K562 (cell line): ENCODE results near the gene KRI1. TPM values are rescaled to one million over a fixed set of nuclear protein-coding genes. Genes with fewer than 3 reads are reported as not detected.
A peak's percentile ranks its signal among the peaks of the same experiment; 100 is the strongest.

Experiments used
- CBX1 ChIP-seq: sonication (generic); IDR thresholded peaks from 2 replicates; pipeline ENCODE4 v1.6.1; 2016; ENCODE audit warnings: antibody characterized with exemption, low read depth, mild to moderate bottlenecking
- CBX2 ChIP-seq: fragments of 200-600 bp; sonication (generic); IDR thresholded peaks from one replicate; pipeline ENCODE4 v1.6.1; 2012; ENCODE audit warnings: mild to moderate bottlenecking, low read length, inconsistent platforms; ENCODE audit not compliant: insufficient read depth, poor library complexity, severe bottlenecking
- CBX5 ChIP-seq: IDR thresholded peaks from 2 replicates; pipeline ENCODE4 v1.6.1; 2014; ENCODE audit warnings: low read depth, borderline replicate concordance
- EP300 ChIP-seq: IDR thresholded peaks from 2 replicates; pipeline ENCODE4 v1.6.1; 2012; ENCODE audit warnings: low read length, improper control_type of control experiment
- FOXJ2 ChIP-seq: fragments of 200-800 bp; sonication (Bioruptor generic); IDR thresholded peaks from 2 replicates; pipeline ENCODE4 v1.6.1; 2016; ENCODE audit warnings: missing genetic modification characterization, missing compliant biosample characterization
- HDAC1 ChIP-seq, 2 experiments: fragments of 450-650 bp; IDR thresholded peaks; 2 replicates each; pipeline ENCODE4 v1.6.1; 2016 to 2017; ENCODE audit warnings: inconsistent platforms in 1 of 2, mild to moderate bottlenecking in 1 of 2, moderate library complexity in 1 of 2
- HNRNPK ChIP-seq: fragments of 200-400 bp; formaldehyde crosslinking; IDR thresholded peaks from one replicate; pipeline ENCODE4 v1.6.1; 2018; ENCODE audit warnings: mild to moderate bottlenecking, low read depth, low read length; ENCODE audit not compliant: poor library complexity, severe bottlenecking
- KAT2B ChIP-seq: IDR thresholded peaks from one replicate; pipeline ENCODE4 v1.6.1; 2012; ENCODE audit warnings: low read depth, mild to moderate bottlenecking, control low read depth, inconsistent platforms, low read length, moderate library complexity
- KAT8 ChIP-seq: fragments of 450-650 bp; IDR thresholded peaks from 2 replicates; pipeline ENCODE4 v1.6.1; 2016; ENCODE audit warnings: low read depth, mild to moderate bottlenecking
- KDM5B ChIP-seq: fragments of 200-600 bp; sonication (generic); IDR thresholded peaks from 2 replicates; pipeline ENCODE4 v1.6.1; 2012; ENCODE audit warnings: low read depth, mild to moderate bottlenecking, moderate library complexity, low read length, control low read depth, inconsistent platforms; ENCODE audit not compliant: insufficient replicate concordance
- KHSRP ChIP-seq: fragments of 450-650 bp; IDR thresholded peaks from 2 replicates; pipeline ENCODE4 v1.6.1; 2017
- LEF1 ChIP-seq: fragments of 450-650 bp; IDR thresholded peaks from 2 replicates; pipeline ENCODE4 v1.6.1; 2016; ENCODE audit warnings: mild to moderate bottlenecking
- MCM2 ChIP-seq: fragments of 450-650 bp; IDR thresholded peaks from 2 replicates; pipeline ENCODE4 v1.6.1; 2017; ENCODE audit warnings: low read depth, mild to moderate bottlenecking
- MYNN ChIP-seq, 2 experiments: sonication (generic); formaldehyde crosslinking in 1 of 2; IDR thresholded peaks; 2 replicates each; pipeline versions ENCODE4 v1.5.0 to v1.6.1; 2016 to 2020; ENCODE audit warnings: antibody characterized with exemption in 1 of 2, missing genetic modification reagents in 1 of 2
- NCOA6 ChIP-seq: fragments of 450-650 bp; IDR thresholded peaks from 2 replicates; pipeline ENCODE4 v1.6.1; 2017; ENCODE audit warnings: mild to moderate bottlenecking
- NONO ChIP-seq, 2 experiments: fragments of 200-400 bp in 1 of 2; fragments of 450-650 bp in 1 of 2; formaldehyde crosslinking in 1 of 2; IDR thresholded peaks; 2 replicates each; pipeline ENCODE4 v1.6.1; 2017; ENCODE audit warnings: low read depth in 2 of 2, mild to moderate bottlenecking in 2 of 2, moderate library complexity in 2 of 2, low read length in 1 of 2
- SPI1 ChIP-seq: IDR thresholded peaks from 2 replicates; pipeline ENCODE4 v1.6.1; 2011; ENCODE audit warnings: low read depth, low read length, control low read depth, borderline replicate concordance
- SRSF1 ChIP-seq: fragments of 200-400 bp; formaldehyde crosslinking; IDR thresholded peaks from 2 replicates; pipeline ENCODE4 v1.6.1; 2017; ENCODE audit warnings: mild to moderate bottlenecking, low read depth, low read length, moderate library complexity
- TFAP4 ChIP-seq: sonication (generic); formaldehyde crosslinking; IDR thresholded peaks from 2 replicates; pipeline ENCODE4 v1.8.0; 2022; ENCODE audit warnings: missing genetic modification reagents, mild to moderate bottlenecking, moderate library complexity, borderline replicate concordance
- THRA ChIP-seq: fragments of 450-650 bp; IDR thresholded peaks from 2 replicates; pipeline ENCODE4 v1.6.1; 2017; ENCODE audit warnings: mild to moderate bottlenecking, moderate library complexity
- U2AF2 ChIP-seq: fragments of 200-400 bp; formaldehyde crosslinking; optimal IDR thresholded peaks from 2 replicates; pipeline ENCODE3; 2017; ENCODE audit warnings: low read depth, mild to moderate bottlenecking, low read length
- ZBTB34 ChIP-seq: fragments of 250-450 bp; sonication (Bioruptor Pico); IDR thresholded peaks from 2 replicates; pipeline ENCODE4 v1.8.0; 2021; ENCODE audit warnings: mild to moderate bottlenecking, moderate library complexity
- ZFX ChIP-seq: sonication (generic); formaldehyde crosslinking; IDR thresholded peaks from 2 replicates; pipeline ENCODE4 v1.8.0; 2022; ENCODE audit warnings: mild to moderate bottlenecking, missing genetic modification reagents, moderate library complexity
- ZNF140 ChIP-seq: fragments of 250-450 bp; sonication (Bioruptor Pico); IDR thresholded peaks from 2 replicates; pipeline ENCODE4 v1.8.0; 2021; ENCODE audit warnings: moderate library complexity, mild to moderate bottlenecking, inconsistent platforms
- ZNF717 ChIP-seq: fragments of 250-450 bp; sonication (Bioruptor Pico); IDR thresholded peaks from 2 replicates; pipeline ENCODE4 v1.5.0; 2021
- ZNF785 ChIP-seq: fragments of 250-450 bp; sonication (Bioruptor Pico); IDR thresholded peaks from 2 replicates; pipeline ENCODE4 v1.4.0; 2020; ENCODE audit warnings: mild to moderate bottlenecking
- polyA plus RNA-seq, 8 experiments: library from polyadenylated mRNA; depleted of rRNA in 4 of 8; stranded (reverse) in 5 of 8; unstranded in 3 of 8; fragments of >200 nt; fragmentation: Nextera tagmentation in 2 of 8; fragmentation: Illumina TruSeq in 1 of 8; extraction: Ambion mirVana in 2 of 8; extraction: Trizol in 1 of 8; gene quantifications; 2 replicates each; pipeline versions ENCODE4 v1.2.1 to v1.2.3, GENCODE V29; 2011 to 2014; ENCODE audit warnings: inconsistent platforms in 1 of 8, missing spikeins in 1 of 8
- total RNA-seq, 7 experiments: library from RNA; depleted of rRNA in 6 of 7; stranded (reverse); fragments of >200 nt in 6 of 7; fragmentation: Illumina TruSeq in 2 of 7; extraction: Trizol in 2 of 7; gene quantifications; 2 replicates each; pipeline versions ENCODE4 v1.2.1 to v1.2.3, GENCODE V29; 2011 to 2021; ENCODE audit warnings: low replicate concordance in 1 of 7

The KRI1 gene
- total and polyA plus RNA-seq, 9 of the 15 experiments (the other 6 are each of a cell fraction or from before 2014, with no cell fraction given), result 1.1 to 50.7 (median 24.7) TPM

GRCh38 chr19:10568826-10569651 lies 3.2 kb upstream of the KRI1 start, which contains the start of gene CDKN2D (continued):
- TF ChIP-seq MYNN (IDR thresholded peaks at IDR 0.05) (no peak; the same call in 1 of the 2 replicates), MYNN (CRISPR knock-in tag; IDR thresholded peaks at IDR 0.05) (no peak), ZFX (CRISPR knock-in tag) (peak; percentile 89), CBX2 (no peak), NCOA6 (peak; percentile 87), ZNF785 (no peak), TFAP4 (CRISPR knock-in tag) (peak; percentile 92), ZNF140 (no peak), KAT2B (no peak), KDM5B (peak; percentile 73), ZNF717 (CRISPR knock-in tag) (no peak), LEF1 (0 out of 2 replicates have a peak, but pooled peaks have one; percentile 48), U2AF2 (no peak), EP300 (peak; percentile 40), ZBTB34 (CRISPR knock-in tag) (no peak), MCM2 (no peak), SRSF1 (no peak), KAT8 (no peak), HDAC1 (IDR thresholded peaks at IDR 0.05) (peak in 1 of 2 experiments; percentile 98; a peak in 3 of 4 replicates), KHSRP (no peak), HNRNPK (no peak), FOXJ2 (no peak; the same call in 1 of the 2 replicates), THRA (no peak), NONO (IDR thresholded peaks at IDR 0.05; ENCODE audit: low read depth in 2 of 2, low read length in 1 of 2) (peak; percentile 39 to 52; a peak in 3 of 4 replicates), CBX5 (no peak), CBX1 (0 out of 2 replicates have a peak, but pooled peaks have one; percentile 8), SPI1 (no peak)
